HL-60 (cell line): Measurements from ENCODE around the gene TRIO.

Source experiments
- DNase-seq, 2 experiments: peaks; one replicate each; pipeline ENCODE4 v3.0.0-alpha.2; 2010 to 2020; ENCODE audit warnings: low read depth in 1 of 2, low spot score in 1 of 2
- H3K27ac ChIP-seq: fragments of 250-450 bp; sonication (Bioruptor Pico); replicated peaks from 2 replicates; pipeline ENCODE4 v1.5.1; 2020; ENCODE audit warnings: mild to moderate bottlenecking, moderate library complexity
- H3K27me3 ChIP-seq: fragments of 250-450 bp; sonication (Bioruptor Pico); 2 replicates; pipeline ENCODE4 v1.5.1; 2021; ENCODE audit warnings: mild to moderate bottlenecking, moderate library complexity; ENCODE audit not compliant: insufficient read depth, poor library complexity, severe bottlenecking
- H3K4me3 ChIP-seq: replicated peaks from 2 replicates; pipeline ENCODE4 v1.5.1; 2011; ENCODE audit warnings: mild to moderate bottlenecking, control low read depth, low read length; ENCODE audit not compliant: insufficient read depth
- CTCF ChIP-seq: IDR thresholded peaks from one replicate; pipeline ENCODE4 v1.5.1; 2011; ENCODE audit warnings: low read length, control low read depth, inconsistent platforms; ENCODE audit not compliant: insufficient read depth
- GABPA ChIP-seq: IDR thresholded peaks from 2 replicates; pipeline ENCODE4 v1.6.1; 2012; ENCODE audit warnings: low read depth
- POLR2AphosphoS5 ChIP-seq: IDR thresholded peaks from 2 replicates; pipeline ENCODE4 v1.6.1; 2012; ENCODE audit warnings: low read depth
- REST ChIP-seq: IDR thresholded peaks from 2 replicates; pipeline ENCODE4 v1.6.1; 2012; ENCODE audit warnings: low read depth; ENCODE audit not compliant: insufficient replicate concordance
- SPI1 ChIP-seq: IDR thresholded peaks from 2 replicates; pipeline ENCODE4 v1.6.1; 2012; ENCODE audit warnings: low read depth, mild to moderate bottlenecking, borderline replicate concordance

The TRIO gene

GRCh38 chr5:14296533-14297331, 153.6 kb downstream of the TRIO start:
- no peak for DNase-seq
- no peak overlapping the region for H3K27ac ChIP-seq

GRCh38 chr5:14297697-14298096, 154.6 kb downstream of the TRIO start:
- Histone ChIP-seq H3K4me3 (no peak overlapping the region), H3K27me3 (no peaks in the 10 kb centered on the region), H3K27ac (no peak overlapping the region)
- TF ChIP-seq POLR2AphosphoS5 = no peak
- TF ChIP-seq REST = no peak
- TF ChIP-seq SPI1 = no peak
- TF ChIP-seq CTCF = no peak
- no peak for TF ChIP-seq GABPA
- DNase-seq = no peak

More at GRCh38 chr5:14296533-14297331, 153.6 kb downstream of the TRIO start:
- Histone ChIP-seq H3K4me3 (no peak overlapping the region), H3K27me3 (no peaks in the 10 kb centered on the region)
- TF ChIP-seq CTCF = no peak
- TF ChIP-seq GABPA = no peak
- no peak for TF ChIP-seq REST

- no peak overlapping the region for H3K4me3 ChIP-seq
- H3K27me3 ChIP-seq = no peaks in the 10 kb centered on the region
- no peak overlapping the region for H3K27ac ChIP-seq
- TF ChIP-seq POLR2AphosphoS5 (no peak), SPI1 (no peak), GABPA (no peak), REST (no peak), CTCF (no peak)
- no peak for DNase-seq
Measured at GRCh38 chr5:14298126-14298847, 155.1 kb downstream of the TRIO start.
